ENCODE results near the gene MLF1.
"Not testable (repeated sequence)": the region's sequence is repeated elsewhere in the genome, so short reads cannot be mapped to it uniquely, and the experiment has no call there.

The MLF1 gene

DNA sequence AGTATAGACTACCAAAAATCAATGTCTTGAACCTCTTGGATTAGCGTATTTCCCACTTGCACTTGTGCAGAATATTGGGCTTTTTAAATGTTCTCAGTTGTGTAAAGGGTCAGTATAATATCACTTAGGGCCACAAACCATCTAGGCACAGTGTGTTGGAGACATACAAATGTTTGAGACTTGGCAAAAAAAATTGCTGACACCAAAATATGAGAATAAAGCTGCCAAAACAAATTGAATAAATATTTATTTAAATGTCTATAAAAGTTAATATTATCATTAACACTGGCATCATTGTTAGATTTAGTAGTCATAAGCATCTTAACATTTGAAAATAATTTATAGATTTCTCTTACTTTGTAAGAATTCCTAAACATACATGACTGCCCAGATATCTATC is 30.9 kb upstream of the MLF1 start (continued):
- TF ChIP-seq, protein P1, sequence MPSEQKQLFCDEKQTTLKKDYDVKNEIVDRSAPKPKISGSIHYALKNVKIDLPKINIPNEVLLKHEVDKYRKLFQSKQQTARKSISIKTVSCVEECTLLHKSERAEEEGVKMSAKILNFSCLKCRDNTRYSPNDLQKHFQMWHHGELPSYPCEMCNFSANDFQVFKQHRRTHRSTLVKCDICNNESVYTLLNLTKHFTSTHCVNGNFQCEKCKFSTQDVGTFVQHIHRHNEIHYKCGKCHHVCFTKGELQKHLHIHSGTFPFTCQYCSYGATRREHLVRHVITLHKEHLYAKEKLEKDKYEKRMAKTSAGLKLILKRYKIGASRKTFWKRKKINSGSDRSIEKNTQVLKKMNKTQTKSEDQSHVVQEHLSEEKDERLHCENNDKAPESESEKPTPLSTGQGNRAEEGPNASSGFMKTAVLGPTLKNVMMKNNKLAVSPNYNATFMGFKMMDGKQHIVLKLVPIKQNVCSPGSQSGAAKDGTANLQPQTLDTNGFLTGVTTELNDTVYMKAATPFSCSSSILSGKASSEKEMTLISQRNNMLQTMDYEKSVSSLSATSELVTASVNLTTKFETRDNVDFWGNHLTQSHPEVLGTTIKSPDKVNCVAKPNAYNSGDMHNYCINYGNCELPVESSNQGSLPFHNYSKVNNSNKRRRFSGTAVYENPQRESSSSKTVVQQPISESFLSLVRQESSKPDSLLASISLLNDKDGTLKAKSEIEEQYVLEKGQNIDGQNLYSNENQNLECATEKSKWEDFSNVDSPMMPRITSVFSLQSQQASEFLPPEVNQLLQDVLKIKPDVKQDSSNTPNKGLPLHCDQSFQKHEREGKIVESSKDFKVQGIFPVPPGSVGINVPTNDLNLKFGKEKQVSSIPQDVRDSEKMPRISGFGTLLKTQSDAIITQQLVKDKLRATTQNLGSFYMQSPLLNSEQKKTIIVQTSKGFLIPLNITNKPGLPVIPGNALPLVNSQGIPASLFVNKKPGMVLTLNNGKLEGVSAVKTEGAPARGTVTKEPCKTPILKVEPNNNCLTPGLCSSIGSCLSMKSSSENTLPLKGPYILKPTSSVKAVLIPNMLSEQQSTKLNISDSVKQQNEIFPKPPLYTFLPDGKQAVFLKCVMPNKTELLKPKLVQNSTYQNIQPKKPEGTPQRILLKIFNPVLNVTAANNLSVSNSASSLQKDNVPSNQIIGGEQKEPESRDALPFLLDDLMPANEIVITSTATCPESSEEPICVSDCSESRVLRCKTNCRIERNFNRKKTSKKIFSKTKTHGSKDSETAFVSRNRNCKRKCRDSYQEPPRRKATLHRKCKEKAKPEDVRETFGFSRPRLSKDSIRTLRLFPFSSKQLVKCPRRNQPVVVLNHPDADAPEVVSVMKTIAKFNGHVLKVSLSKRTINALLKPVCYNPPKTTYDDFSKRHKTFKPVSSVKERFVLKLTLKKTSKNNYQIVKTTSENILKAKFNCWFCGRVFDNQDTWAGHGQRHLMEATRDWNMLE (tag by site-specific recombination; conservative IDR thresholded peaks at IDR 0.05; ENCODE audit: low read depth), result no peak

DNA sequence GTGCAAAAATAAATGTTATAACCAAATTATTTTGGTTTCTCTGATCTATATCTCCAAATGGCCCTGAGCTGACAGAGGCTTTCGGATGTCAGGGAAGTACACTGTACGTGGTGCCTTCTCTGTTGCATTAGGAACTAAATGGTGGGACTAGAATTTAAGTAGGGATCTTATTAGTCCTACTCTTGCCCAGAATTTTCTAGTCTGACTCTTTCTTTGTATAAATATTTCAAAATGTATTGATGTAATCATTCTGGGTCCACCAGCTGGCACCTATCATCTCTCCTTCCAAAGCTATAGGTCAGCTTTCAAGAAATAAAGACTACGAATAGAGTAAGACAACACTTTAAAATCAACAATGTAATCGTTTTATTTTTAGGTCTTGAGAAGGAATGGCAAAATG is 22.3 kb upstream of the MLF1 start:
- CTCF ChIA-PET, result no interaction called here
- H3K9me3 ChIP-seq (ENCODE audit: control insufficient read depth, insufficient read depth, low read depth, low read length), result no peaks in the 10 kb centered on the region
- H3K36me3 ChIP-seq (ENCODE audit: control insufficient read depth in 2 of 2, insufficient read depth in 1 of 2, low read length in 2 of 2), result peaks cover 0 to 4% of the 10 kb centered on the region in 2 experiments; a peak in 2 of 3 replicates
- H3K4me1 ChIP-seq (ENCODE audit: control insufficient read depth, insufficient read depth, low read length), result no peaks in the 10 kb centered on the region
- no peak overlapping the region for H3K27ac ChIP-seq (ENCODE audit: extremely low read depth, low read depth, low read length)
- H3K4me3 ChIP-seq (ENCODE audit: low read depth, low read length), result no peak overlapping the region
- TF ChIP-seq, protein P2, sequence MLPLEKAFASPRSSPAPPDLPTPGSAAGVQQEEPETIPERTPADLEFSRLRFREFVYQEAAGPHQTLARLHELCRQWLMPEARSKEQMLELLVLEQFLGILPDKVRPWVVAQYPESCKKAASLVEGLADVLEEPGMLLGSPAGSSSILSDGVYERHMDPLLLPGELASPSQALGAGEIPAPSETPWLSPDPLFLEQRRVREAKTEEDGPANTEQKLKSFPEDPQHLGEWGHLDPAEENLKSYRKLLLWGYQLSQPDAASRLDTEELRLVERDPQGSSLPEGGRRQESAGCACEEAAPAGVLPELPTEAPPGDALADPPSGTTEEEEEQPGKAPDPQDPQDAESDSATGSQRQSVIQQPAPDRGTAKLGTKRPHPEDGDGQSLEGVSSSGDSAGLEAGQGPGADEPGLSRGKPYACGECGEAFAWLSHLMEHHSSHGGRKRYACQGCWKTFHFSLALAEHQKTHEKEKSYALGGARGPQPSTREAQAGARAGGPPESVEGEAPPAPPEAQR (tag by site-specific recombination; IDR thresholded peaks at IDR 0.05), result no peak
- no peak for TF ChIP-seq ZNF335 (tag by site-specific recombination; conservative IDR thresholded peaks at IDR 0.05)
- POLR2A ChIA-PET, result no interaction called here

DNA sequence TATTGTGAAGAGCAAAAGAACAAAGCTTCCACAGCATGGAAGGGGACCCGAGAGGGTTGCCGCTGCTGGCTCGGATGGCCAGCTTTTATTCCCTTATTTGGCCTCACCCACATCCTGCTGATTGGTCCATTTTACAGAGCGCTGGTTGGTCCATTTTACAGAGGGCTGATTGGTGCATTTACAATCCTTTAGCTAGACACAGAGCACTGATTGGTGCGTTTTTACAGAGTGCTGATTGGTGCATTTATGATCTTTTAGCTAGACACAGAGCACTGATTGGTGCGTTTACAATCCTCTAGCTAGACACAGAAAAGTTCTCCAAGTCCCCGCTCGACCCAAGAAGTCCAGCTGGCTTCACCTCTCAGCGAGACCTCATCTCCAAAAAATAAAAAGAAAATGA is 21.1 kb upstream of the MLF1 start:
- H3K4me3 ChIP-seq (ENCODE audit: low read depth, low read length); POLR2A ChIA-PET: not testable (repeated sequence)
- CTCF ChIA-PET, result interaction anchor here (1.4 kb wide), 1 partner anchor 10 kb away, joined by 4 read pairs; no protein-coding TSS in a partner anchor

DNA sequence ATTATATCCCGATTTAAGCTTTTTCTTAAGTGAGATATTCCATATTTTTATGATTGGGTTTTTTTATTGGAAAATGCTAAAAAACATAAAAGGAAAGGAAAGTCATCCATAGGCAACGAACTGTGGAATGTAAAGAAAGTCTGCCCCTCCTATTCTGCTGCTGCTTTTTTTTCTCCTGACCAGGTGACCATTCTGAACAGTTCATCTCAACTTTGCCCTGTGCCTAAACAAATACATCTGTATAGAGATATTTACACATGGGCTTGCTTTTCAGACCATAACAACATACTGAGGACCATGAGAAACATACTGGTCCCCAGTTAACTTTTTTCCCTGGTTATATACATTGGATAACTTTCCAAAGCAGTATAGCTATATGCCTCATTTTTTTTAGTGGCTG is 18.9 kb upstream of the MLF1 start:
- ChIA-PET CTCF (no interaction called here), POLR2A (no interaction called here)
- Histone ChIP-seq H3K4me1 (ENCODE audit: control insufficient read depth, insufficient read depth, low read length) (no peaks in the 10 kb centered on the region), H3K9me3 (ENCODE audit: control insufficient read depth, insufficient read depth, low read depth, low read length) (no peaks in the 10 kb centered on the region), H3K27ac (ENCODE audit: extremely low read depth, low read depth, low read length) (no peak overlapping the region), H3K4me3 (ENCODE audit: low read depth, low read length) (no peak overlapping the region), H3K36me3 (ENCODE audit: control insufficient read depth in 2 of 2, insufficient read depth in 1 of 2, low read length in 2 of 2) (no peaks in the 10 kb centered on the region)
- TF ChIP-seq ZNF341 (tag by site-specific recombination; IDR thresholded peaks at IDR 0.05; ENCODE audit: low read depth) (no peak), ZNF394 (tag by site-specific recombination; IDR thresholded peaks at IDR 0.05; ENCODE audit: borderline replicate concordance) (no peak), ZNF248 (tag by site-specific recombination; IDR thresholded peaks at IDR 0.05) (no peak), GLI4 (tag by site-specific recombination; IDR thresholded peaks at IDR 0.05) (no peak), BCL11B (tag by site-specific recombination; IDR thresholded peaks at IDR 0.05; ENCODE audit: low read depth) (no peak), EGR2 (tag by site-specific recombination; IDR thresholded peaks at IDR 0.05; ENCODE audit: low read depth) (no peak), ZNF214 (tag by site-specific recombination; IDR thresholded peaks at IDR 0.05; ENCODE audit: borderline replicate concordance) (no peak), TCF7L2 (IDR thresholded peaks at IDR 0.05; ENCODE audit: borderline replicate concordance, low read depth, low read length) (no peak)
- TF ChIP-seq, protein P3, sequence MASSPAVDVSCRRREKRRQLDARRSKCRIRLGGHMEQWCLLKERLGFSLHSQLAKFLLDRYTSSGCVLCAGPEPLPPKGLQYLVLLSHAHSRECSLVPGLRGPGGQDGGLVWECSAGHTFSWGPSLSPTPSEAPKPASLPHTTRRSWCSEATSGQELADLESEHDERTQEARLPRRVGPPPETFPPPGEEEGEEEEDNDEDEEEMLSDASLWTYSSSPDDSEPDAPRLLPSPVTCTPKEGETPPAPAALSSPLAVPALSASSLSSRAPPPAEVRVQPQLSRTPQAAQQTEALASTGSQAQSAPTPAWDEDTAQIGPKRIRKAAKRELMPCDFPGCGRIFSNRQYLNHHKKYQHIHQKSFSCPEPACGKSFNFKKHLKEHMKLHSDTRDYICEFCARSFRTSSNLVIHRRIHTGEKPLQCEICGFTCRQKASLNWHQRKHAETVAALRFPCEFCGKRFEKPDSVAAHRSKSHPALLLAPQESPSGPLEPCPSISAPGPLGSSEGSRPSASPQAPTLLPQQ (tag by site-specific recombination; IDR thresholded peaks at IDR 0.05), result no peak
- TF ChIP-seq, protein P4, sequence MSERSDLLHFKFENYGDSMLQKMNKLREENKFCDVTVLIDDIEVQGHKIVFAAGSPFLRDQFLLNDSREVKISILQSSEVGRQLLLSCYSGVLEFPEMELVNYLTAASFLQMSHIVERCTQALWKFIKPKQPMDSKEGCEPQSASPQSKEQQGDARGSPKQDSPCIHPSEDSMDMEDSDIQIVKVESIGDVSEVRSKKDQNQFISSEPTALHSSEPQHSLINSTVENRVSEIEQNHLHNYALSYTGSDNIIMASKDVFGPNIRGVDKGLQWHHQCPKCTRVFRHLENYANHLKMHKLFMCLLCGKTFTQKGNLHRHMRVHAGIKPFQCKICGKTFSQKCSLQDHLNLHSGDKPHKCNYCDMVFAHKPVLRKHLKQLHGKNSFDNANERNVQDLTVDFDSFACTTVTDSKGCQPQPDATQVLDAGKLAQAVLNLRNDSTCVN (tag by site-specific recombination; optimal IDR thresholded peaks at IDR 0.05), result no peak
- TF ChIP-seq, protein P5, sequence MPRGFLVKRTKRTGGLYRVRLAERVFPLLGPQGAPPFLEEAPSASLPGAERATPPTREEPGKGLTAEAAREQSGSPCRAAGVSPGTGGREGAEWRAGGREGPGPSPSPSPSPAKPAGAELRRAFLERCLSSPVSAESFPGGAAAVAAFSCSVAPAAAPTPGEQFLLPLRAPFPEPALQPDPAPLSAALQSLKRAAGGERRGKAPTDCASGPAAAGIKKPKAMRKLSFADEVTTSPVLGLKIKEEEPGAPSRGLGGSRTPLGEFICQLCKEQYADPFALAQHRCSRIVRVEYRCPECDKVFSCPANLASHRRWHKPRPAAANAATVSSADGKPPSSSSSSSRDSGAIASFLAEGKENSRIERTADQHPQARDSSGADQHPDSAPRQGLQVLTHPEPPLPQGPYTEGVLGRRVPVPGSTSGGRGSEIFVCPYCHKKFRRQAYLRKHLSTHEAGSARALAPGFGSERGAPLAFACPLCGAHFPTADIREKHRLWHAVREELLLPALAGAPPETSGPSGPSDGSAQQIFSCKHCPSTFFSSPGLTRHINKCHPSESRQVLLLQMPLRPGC (tag by site-specific recombination; IDR thresholded peaks at IDR 0.05), result no peak
- TF ChIP-seq, protein P6, sequence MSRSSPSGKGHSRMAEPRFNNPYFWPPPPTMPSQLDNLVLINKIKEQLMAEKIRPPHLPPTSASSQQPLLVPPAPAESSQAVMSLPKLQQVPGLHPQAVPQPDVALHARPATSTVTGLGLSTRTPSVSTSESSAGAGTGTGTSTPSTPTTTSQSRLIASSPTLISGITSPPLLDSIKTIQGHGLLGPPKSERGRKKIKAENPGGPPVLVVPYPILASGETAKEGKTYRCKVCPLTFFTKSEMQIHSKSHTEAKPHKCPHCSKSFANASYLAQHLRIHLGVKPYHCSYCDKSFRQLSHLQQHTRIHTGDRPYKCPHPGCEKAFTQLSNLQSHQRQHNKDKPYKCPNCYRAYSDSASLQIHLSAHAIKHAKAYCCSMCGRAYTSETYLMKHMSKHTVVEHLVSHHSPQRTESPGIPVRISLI (tag by site-specific recombination; IDR thresholded peaks at IDR 0.05), result no peak

More for the DNA sequence above, 21.1 kb upstream of the MLF1 start:
- not testable (repeated sequence) for H3K9me3 ChIP-seq (ENCODE audit: control insufficient read depth, insufficient read depth, low read depth, low read length); H3K27ac ChIP-seq (ENCODE audit: extremely low read depth, low read depth, low read length); H3K4me1 ChIP-seq (ENCODE audit: control insufficient read depth, insufficient read depth, low read length); H3K36me3 ChIP-seq (ENCODE audit: control insufficient read depth in 2 of 2, insufficient read depth in 1 of 2, low read length in 2 of 2)

Measured in HEK293 (cell line).